ENCODE results near the gene TSSC4. TPM values are rescaled to one million over a fixed set of nuclear protein-coding genes. Genes with fewer than 3 reads are reported as not detected.

TSSC4 gene
- total and polyA plus RNA-seq, 9 of the 15 experiments (the other 6 are each of a cell fraction or from before 2014, with no cell fraction given) = 0.41 to 54.2 (median 11.0) TPM

DNA sequence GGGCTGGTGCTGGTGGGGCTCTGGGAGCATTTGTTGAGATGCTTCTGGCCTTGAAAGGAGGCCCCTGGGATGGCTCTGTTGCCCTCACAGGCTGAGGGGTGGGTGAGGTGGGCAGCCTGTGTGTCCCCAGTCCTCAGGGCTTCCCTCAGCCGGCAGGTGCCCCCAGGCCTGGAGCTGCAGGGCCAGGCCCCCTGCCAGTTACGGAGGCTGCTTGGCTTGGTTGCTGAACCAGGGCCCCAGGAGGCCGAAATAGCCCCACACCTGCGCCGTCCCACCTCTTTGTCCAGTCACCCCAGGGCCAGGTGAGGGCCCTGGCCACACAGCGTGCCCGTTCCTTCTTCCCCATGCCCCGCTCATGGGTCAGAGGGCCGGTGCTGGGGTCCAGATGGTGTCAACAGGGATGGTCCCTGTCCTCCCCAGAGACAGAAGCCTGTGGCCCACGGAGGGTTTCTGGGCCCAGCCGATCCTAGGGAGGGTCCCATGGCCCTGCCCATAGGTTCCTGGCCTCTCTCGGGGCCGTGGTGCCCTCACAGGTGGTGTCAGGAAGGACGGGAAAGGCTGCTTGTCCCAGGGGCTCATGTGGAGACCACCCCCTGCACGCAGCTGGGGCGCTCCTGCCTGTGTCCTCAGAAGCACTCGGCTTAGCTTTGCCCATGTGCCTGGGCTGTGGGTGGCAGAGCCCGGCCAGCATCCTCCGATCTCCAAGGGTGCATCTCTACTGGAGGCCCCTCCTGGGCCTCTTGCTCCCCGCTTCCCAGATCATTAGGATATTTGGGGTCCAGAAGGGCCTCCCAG lies 9.2 kb upstream of the TSSC4 start:
- no peak for DNase-seq (ENCODE audit: extremely low read depth in 1 of 4, low spot score in 3 of 4)
- H2AFZ ChIP-seq (ENCODE audit: low read depth, low read length) = no peak overlapping the region
- no peak for ATAC-seq
- BruUV-seq (replicated peaks) = no TSS peak
- H3K4me1 ChIP-seq (replicated peaks in 1 of 2; ENCODE audit: control insufficient read depth in 2 of 2, insufficient read depth in 2 of 2, low read length in 2 of 2) = peaks cover 5 to 91% of the 10 kb centered on the region in 2 experiments; a peak in 3 of 5 replicates
- no peak overlapping the region; the same call in 2 of the 3 replicates for H3K27ac ChIP-seq (ENCODE audit: extremely low read depth, low read depth, low read length)
- in situ Hi-C loops (cut with MboI) = no loop called here
- H3K27me3 ChIP-seq (ENCODE audit: control insufficient read depth in 2 of 2, insufficient read depth in 2 of 2, low read length in 2 of 2) = no peaks in the 10 kb centered on the region
- peaks cover 44% of the 10 kb centered on the region for H4K20me1 ChIP-seq (replicated peaks; ENCODE audit: control insufficient read depth, insufficient read depth, low read length)
- H3K36me3 ChIP-seq (ENCODE audit: control insufficient read depth, insufficient read depth, low read length) = peaks cover 75% of the 10 kb centered on the region; the same call in 2 of the 3 replicates
- CTCF ChIA-PET (ENCODE audit: low intra/inter-chr PET ratio) = no interaction called here
- H3K4me2 ChIP-seq (ENCODE audit: insufficient read depth, low read length) = no peak overlapping the region
- POLR2A ChIA-PET = no interaction called here
- peaks cover 56% of the 10 kb centered on the region for H3K79me2 ChIP-seq (ENCODE audit: control insufficient read depth, insufficient read depth, low read length)
- no peak overlapping the region; a peak in 1 of 4 replicates for H3K9ac ChIP-seq (ENCODE audit: insufficient read depth in 1 of 2, low read depth in 2 of 2, low read length in 2 of 2)
- H3K9me3 ChIP-seq (replicated peaks; ENCODE audit: control insufficient read depth, insufficient read depth, low read depth, low read length) = no peaks in the 10 kb centered on the region
- 96% methylated on average over 17 of the region's 20 CpGs for WGBS (ENCODE audit: insufficient coverage, low coverage, missing lambda C conversion rate)
- no peak overlapping the region for H3K4me3 ChIP-seq
- peak; percentile 5 for TF ChIP-seq PCBP1 (IDR thresholded peaks at IDR 0.05; ENCODE audit: low read depth, low read length, poor library complexity, severe bottlenecking)
- TF ChIP-seq NBN (IDR thresholded peaks at IDR 0.05; ENCODE audit: low read depth) = no peak
- intact Hi-C loops (cut with micrococcal nuclease) = no loop called here
- no peak for FAIRE-seq
- peaks cover 12% of the 10 kb centered on the region for H3K9me1 ChIP-seq (ENCODE audit: control insufficient read depth, insufficient read depth, low read length)

DNA sequence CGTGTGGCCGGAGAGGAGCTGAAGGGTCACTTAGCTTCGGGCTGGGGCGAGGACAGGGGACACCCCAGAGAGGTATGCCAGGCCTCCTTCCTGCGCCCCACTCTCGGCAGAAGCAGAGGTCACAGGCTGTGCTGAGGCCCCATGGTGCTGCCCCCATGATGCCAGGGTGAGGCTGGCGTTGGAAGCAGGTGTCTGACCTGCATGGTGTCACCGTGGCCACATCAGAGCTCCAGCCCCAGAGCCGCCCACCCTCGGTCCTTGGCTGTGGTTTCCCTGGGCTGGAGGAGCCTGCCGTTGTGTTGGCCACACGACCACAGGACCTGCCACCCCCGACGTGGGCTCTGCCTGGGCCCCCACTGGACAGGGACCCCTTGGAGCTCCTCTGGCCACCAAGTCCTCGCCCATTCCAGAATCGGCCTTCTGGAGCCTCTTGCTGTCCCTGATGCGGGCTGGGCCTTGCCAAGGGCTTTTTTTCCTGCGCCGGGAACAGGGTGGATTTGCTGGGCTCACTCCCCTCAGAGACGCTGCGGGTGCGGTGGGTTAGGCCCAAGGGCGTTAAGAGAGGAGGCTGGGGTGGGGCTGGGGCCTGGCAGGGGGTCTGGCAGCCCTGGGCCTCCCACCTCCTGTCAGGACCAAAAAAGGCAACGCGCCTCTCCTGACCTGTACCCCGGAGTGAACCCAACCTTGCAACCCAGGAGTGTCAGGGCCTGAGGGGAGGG lies 8.2 kb upstream of the TSSC4 start:
- DNase-seq (ENCODE audit: extremely low read depth in 1 of 4, low spot score in 3 of 4) (no peak), FAIRE-seq (no peak), ATAC-seq (no peak)
- in situ Hi-C loops (cut with MboI) = no loop called here
- WGBS (ENCODE audit: insufficient coverage, low coverage, missing lambda C conversion rate) = 96% methylated on average over 14 of the region's 26 CpGs
- H3K4me1 ChIP-seq (replicated peaks in 1 of 2; ENCODE audit: control insufficient read depth in 2 of 2, insufficient read depth in 2 of 2, low read length in 2 of 2) = peaks cover 5 to 89% of the 10 kb centered on the region in 2 experiments; a peak in 3 of 5 replicates
- CTCF ChIA-PET (ENCODE audit: low intra/inter-chr PET ratio) = no interaction called here
- H3K4me3 ChIP-seq = no peak overlapping the region
- POLR2A ChIA-PET = no interaction called here
- no peak overlapping the region for H3K27ac ChIP-seq (ENCODE audit: extremely low read depth, low read depth, low read length)
- intact Hi-C loops (cut with micrococcal nuclease) = no loop called here
- no peak for TF ChIP-seq POLR2G (IDR thresholded peaks at IDR 0.05; ENCODE audit: low read depth, low read length)
- TF ChIP-seq HDGF (IDR thresholded peaks at IDR 0.05) = no peak
- no peak for TF ChIP-seq HEY1 (CRISPR knock-in tag; IDR thresholded peaks at IDR 0.05; ENCODE audit: borderline replicate concordance)
- TF ChIP-seq BACH1 (tag; IDR thresholded peaks at IDR 0.05) = no peak
- TF ChIP-seq, protein P1, sequence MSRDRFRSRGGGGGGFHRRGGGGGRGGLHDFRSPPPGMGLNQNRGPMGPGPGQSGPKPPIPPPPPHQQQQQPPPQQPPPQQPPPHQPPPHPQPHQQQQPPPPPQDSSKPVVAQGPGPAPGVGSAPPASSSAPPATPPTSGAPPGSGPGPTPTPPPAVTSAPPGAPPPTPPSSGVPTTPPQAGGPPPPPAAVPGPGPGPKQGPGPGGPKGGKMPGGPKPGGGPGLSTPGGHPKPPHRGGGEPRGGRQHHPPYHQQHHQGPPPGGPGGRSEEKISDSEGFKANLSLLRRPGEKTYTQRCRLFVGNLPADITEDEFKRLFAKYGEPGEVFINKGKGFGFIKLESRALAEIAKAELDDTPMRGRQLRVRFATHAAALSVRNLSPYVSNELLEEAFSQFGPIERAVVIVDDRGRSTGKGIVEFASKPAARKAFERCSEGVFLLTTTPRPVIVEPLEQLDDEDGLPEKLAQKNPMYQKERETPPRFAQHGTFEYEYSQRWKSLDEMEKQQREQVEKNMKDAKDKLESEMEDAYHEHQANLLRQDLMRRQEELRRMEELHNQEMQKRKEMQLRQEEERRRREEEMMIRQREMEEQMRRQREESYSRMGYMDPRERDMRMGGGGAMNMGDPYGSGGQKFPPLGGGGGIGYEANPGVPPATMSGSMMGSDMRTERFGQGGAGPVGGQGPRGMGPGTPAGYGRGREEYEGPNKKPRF (IDR thresholded peaks at IDR 0.05; ENCODE audit: low read depth, low read length) = no peak
- no peak for TF ChIP-seq BHLHE40 (IDR thresholded peaks at IDR 0.05; ENCODE audit: low read length)
- TF ChIP-seq, protein P2, sequence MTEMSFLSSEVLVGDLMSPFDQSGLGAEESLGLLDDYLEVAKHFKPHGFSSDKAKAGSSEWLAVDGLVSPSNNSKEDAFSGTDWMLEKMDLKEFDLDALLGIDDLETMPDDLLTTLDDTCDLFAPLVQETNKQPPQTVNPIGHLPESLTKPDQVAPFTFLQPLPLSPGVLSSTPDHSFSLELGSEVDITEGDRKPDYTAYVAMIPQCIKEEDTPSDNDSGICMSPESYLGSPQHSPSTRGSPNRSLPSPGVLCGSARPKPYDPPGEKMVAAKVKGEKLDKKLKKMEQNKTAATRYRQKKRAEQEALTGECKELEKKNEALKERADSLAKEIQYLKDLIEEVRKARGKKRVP (CRISPR knock-in tag; IDR thresholded peaks at IDR 0.05) = no peak
- no peaks in the 10 kb centered on the region for H3K9me3 ChIP-seq (replicated peaks; ENCODE audit: control insufficient read depth, insufficient read depth, low read depth, low read length)
- H4K20me1 ChIP-seq (replicated peaks; ENCODE audit: control insufficient read depth, insufficient read depth, low read length) = peaks cover 37% of the 10 kb centered on the region
- BruUV-seq (replicated peaks) = no TSS peak
- H3K27me3 ChIP-seq (ENCODE audit: control insufficient read depth in 2 of 2, insufficient read depth in 2 of 2, low read length in 2 of 2) = no peaks in the 10 kb centered on the region
- H3K9ac ChIP-seq (ENCODE audit: insufficient read depth in 1 of 2, low read depth in 2 of 2, low read length in 2 of 2) = peak overlapping the region in 1 of 2 experiments; percentile 45; a peak in 2 of 4 replicates
- H3K79me2 ChIP-seq (ENCODE audit: control insufficient read depth, insufficient read depth, low read length) = peaks cover 46% of the 10 kb centered on the region
- H3K9me1 ChIP-seq (ENCODE audit: control insufficient read depth, insufficient read depth, low read length) = peaks cover 12% of the 10 kb centered on the region
- no peak overlapping the region for H2AFZ ChIP-seq (ENCODE audit: low read depth, low read length)
- no peak overlapping the region for H3K4me2 ChIP-seq (ENCODE audit: insufficient read depth, low read length)
- H3K36me3 ChIP-seq (ENCODE audit: control insufficient read depth, insufficient read depth, low read length) = peaks cover 74% of the 10 kb centered on the region; the same call in 2 of the 3 replicates

All from K562 (cell line).